ENCODE data around the gene TCF19. TPM values are rescaled to one million over a fixed set of nuclear protein-coding genes. Genes with fewer than 3 reads are reported as not detected.

Gene TCF19
- total and polyA plus RNA-seq, 2 donors (not counting 3 experiments of a cell fraction or from before 2014, with no cell fraction given): 13.9 to 31.7 TPM

GRCh38 chr6:31174378-31174777 is 16.0 kb downstream of the TCF19 start:
- Histone ChIP-seq H3K9ac (replicated peaks; ENCODE audit: extremely low read depth, insufficient read depth, low read length) (no peak overlapping the region), H3K4me1 (ENCODE audit: control insufficient read depth, extremely low read depth, insufficient read depth, low read length) (peaks cover 6% of the 10 kb centered on the region), H3K9me1 (replicated peaks; ENCODE audit: control insufficient read depth, extremely low read depth, insufficient read depth, low read length) (no peaks in the 10 kb centered on the region), H3K4me2 (ENCODE audit: insufficient read depth, low read length) (no peak overlapping the region), H4K20me1 (replicated peaks; ENCODE audit: control insufficient read depth, extremely low read depth, insufficient read depth, low read length) (no peaks in the 10 kb centered on the region), H2AFZ (ENCODE audit: low read depth, low read length) (no peak overlapping the region), H3K9me3 (replicated peaks; ENCODE audit: control insufficient read depth, insufficient read depth, low read length) (no peaks in the 10 kb centered on the region), H3K79me2 (ENCODE audit: control insufficient read depth, insufficient read depth, low read length) (no peaks in the 10 kb centered on the region), H3K27ac (ENCODE audit: insufficient read depth, low read depth, low read length) (no peak overlapping the region), H3K27me3 (ENCODE audit: control insufficient read depth in 2 of 2, insufficient read depth in 2 of 2, low read length in 2 of 2) (no peaks in the 10 kb centered on the region), H3K4me3 (replicated peaks in 1 of 3; ENCODE audit: insufficient read depth in 1 of 3, low read depth in 1 of 3, low read length in 3 of 3) (no peak overlapping the region), H3K36me3 (ENCODE audit: control insufficient read depth in 2 of 2, extremely low read depth in 1 of 2, insufficient read depth in 2 of 2, low read length in 2 of 2) (no peaks in the 10 kb centered on the region)
- POLR2A ChIA-PET: no interaction called here
- intact Hi-C loops (cut with micrococcal nuclease): no loop called here
- TF ChIP-seq FOS (IDR thresholded peaks at IDR 0.05; ENCODE audit: borderline replicate concordance, insufficient read depth, low read length) (no peak), MYC (IDR thresholded peaks at IDR 0.05; ENCODE audit: low read depth, low read length) (no peak), CTCF (IDR thresholded peaks at IDR 0.05; ENCODE audit: extremely low read depth in 1 of 2, insufficient read depth in 1 of 2, low read depth in 1 of 2, low read length in 2 of 2) (no peak), JUN (IDR thresholded peaks at IDR 0.05; ENCODE audit: borderline replicate concordance, insufficient read depth, insufficient read length, low read depth) (no peak), GATA2 (IDR thresholded peaks at IDR 0.05; ENCODE audit: insufficient read depth, insufficient read length, low read depth, low read length) (no peak), POLR2A (IDR thresholded peaks at IDR 0.05; ENCODE audit: low read depth, low read length) (no peak)
- no peak for FAIRE-seq
- no TSS peak for BruUV-seq (replicated peaks)
- CTCF ChIA-PET: no interaction called here
- DNase-seq (ENCODE audit: low read depth, low spot score): no peak
- dilution Hi-C loops (cut with MboI; ENCODE audit: extremely low pct_ligation_motif_present, low sequenced_read_pairs): no loop called here

- Histone ChIP-seq H3K4me1 (ENCODE audit: control insufficient read depth, extremely low read depth, insufficient read depth, low read length) (peaks cover 6% of the 10 kb centered on the region), H3K4me2 (ENCODE audit: insufficient read depth, low read length) (no peak overlapping the region), H3K9me1 (replicated peaks; ENCODE audit: control insufficient read depth, extremely low read depth, insufficient read depth, low read length) (no peaks in the 10 kb centered on the region), H3K36me3 (ENCODE audit: control insufficient read depth in 2 of 2, extremely low read depth in 1 of 2, insufficient read depth in 2 of 2, low read length in 2 of 2) (no peaks in the 10 kb centered on the region), H3K9ac (replicated peaks; ENCODE audit: extremely low read depth, insufficient read depth, low read length) (no peak overlapping the region), H3K79me2 (ENCODE audit: control insufficient read depth, insufficient read depth, low read length) (no peaks in the 10 kb centered on the region), H3K27me3 (ENCODE audit: control insufficient read depth in 2 of 2, insufficient read depth in 2 of 2, low read length in 2 of 2) (no peaks in the 10 kb centered on the region), H3K9me3 (replicated peaks; ENCODE audit: control insufficient read depth, insufficient read depth, low read length) (no peaks in the 10 kb centered on the region), H4K20me1 (replicated peaks; ENCODE audit: control insufficient read depth, extremely low read depth, insufficient read depth, low read length) (no peaks in the 10 kb centered on the region), H3K27ac (ENCODE audit: insufficient read depth, low read depth, low read length) (no peak overlapping the region), H2AFZ (ENCODE audit: low read depth, low read length) (no peak overlapping the region), H3K4me3 (replicated peaks in 1 of 3; ENCODE audit: insufficient read depth in 1 of 3, low read depth in 1 of 3, low read length in 3 of 3) (no peak overlapping the region)
- dilution Hi-C loops (cut with MboI; ENCODE audit: extremely low pct_ligation_motif_present, low sequenced_read_pairs): no loop called here
- ChIA-PET POLR2A (no interaction called here), CTCF (interaction anchor here (1.1 kb wide), 1 partner anchor 39 kb away, joined by 4 read pairs; no protein-coding TSS in a partner anchor)
- FAIRE-seq (no peak), DNase-seq (ENCODE audit: low read depth, low spot score) (no peak)
- no peak for TF ChIP-seq MAX (IDR thresholded peaks at IDR 0.05; ENCODE audit: insufficient read depth, insufficient read length)
- no peak for TF ChIP-seq POLR2A (IDR thresholded peaks at IDR 0.05; ENCODE audit: low read depth, low read length)
- TF ChIP-seq CTCF (IDR thresholded peaks at IDR 0.05; ENCODE audit: extremely low read depth in 1 of 2, insufficient read depth in 1 of 2, low read depth in 1 of 2, low read length in 2 of 2): no peak
- no peak for TF ChIP-seq FOS (IDR thresholded peaks at IDR 0.05; ENCODE audit: borderline replicate concordance, insufficient read depth, low read length)
- TF ChIP-seq JUN (IDR thresholded peaks at IDR 0.05; ENCODE audit: borderline replicate concordance, insufficient read depth, insufficient read length, low read depth): no peak
- TF ChIP-seq MYC (IDR thresholded peaks at IDR 0.05; ENCODE audit: low read depth, low read length): no peak
- TF ChIP-seq POLR2AphosphoS5 (IDR thresholded peaks at IDR 0.05; ENCODE audit: insufficient read depth, low read depth, low read length): no peak
- TF ChIP-seq GATA2 (IDR thresholded peaks at IDR 0.05; ENCODE audit: insufficient read depth, insufficient read length, low read depth, low read length): no peak
- TF ChIP-seq EZH2 (IDR thresholded peaks at IDR 0.05; ENCODE audit: borderline replicate concordance, low read depth, low read length, severe bottlenecking): no peak
- intact Hi-C loops (cut with micrococcal nuclease): no loop called here
- BruUV-seq (replicated peaks): no TSS peak
Measured at GRCh38 chr6:31175971-31176370, 17.6 kb downstream of the TCF19 start.

Data from endothelial cell of umbilical vein (primary cell).